ENCODE measurements around the gene MAG. TPM values are rescaled to one million over a fixed set of nuclear protein-coding genes. Genes with fewer than 3 reads are reported as not detected.

MAG gene
- total RNA-seq, 1 experiment from 2014 or later = 13.4 TPM

GRCh38 chr19:35352448-35353304, 60.7 kb downstream of the MAG start:
- Histone ChIP-seq H3K79me2 (ENCODE audit: low read depth) (no peaks in the 10 kb centered on the region), H3K4me2 (no peak overlapping the region), H3K9me2 (ENCODE audit: insufficient read depth) (no peaks in the 10 kb centered on the region), H2AFZ (no peak overlapping the region), H3K9me3 (ENCODE audit: insufficient read depth, low read depth) (no peaks in the 10 kb centered on the region), H3K27me3 (ENCODE audit: insufficient read depth, low read depth) (no peaks in the 10 kb centered on the region), H3K4me3 (no peak overlapping the region), H4K20me1 (ENCODE audit: insufficient read depth) (no peaks in the 10 kb centered on the region), H3K36me3 (ENCODE audit: low read depth) (no peaks in the 10 kb centered on the region), H3K27ac (no peak overlapping the region), H3F3A (ENCODE audit: insufficient read depth, low read depth) (peaks cover 2% of the 10 kb centered on the region; the same call in 1 of the 2 replicates), H3K4me1 (replicated peaks; ENCODE audit: insufficient read depth) (no peaks in the 10 kb centered on the region)
- ChIA-PET CTCF (interaction anchor here (0.6 to 1.0 kb wide), 3 partner anchors 34 to 143 kb away, joined by 3 to 7 read pairs (median 4); no protein-coding TSS in a partner anchor), POLR2A (ENCODE audit: unreplicated experiment) (no interaction called here)
- no peak for TF ChIP-seq EZH2 (IDR thresholded peaks at IDR 0.05; ENCODE audit: low read depth)
- TF ChIP-seq CTCF (conservative IDR thresholded peaks at IDR 0.05) = peak; percentile 93
- intact Hi-C loops (cut with micrococcal nuclease; ENCODE audit: unreplicated experiment) = loop anchor here (1.0 to 10.0 kb wide), 7 partner anchors 46 to 365 kb away; partner anchors contain the start of genes FXYD7 and TMEM147
- no TSS peak for BruUV-seq (replicated peaks)
- peak; percentile 66 to 71 for DNase-seq

GRCh38 chr19:35353635-35354034, 61.7 kb downstream of the MAG start:
- H3K36me3 ChIP-seq (ENCODE audit: low read depth) = no peaks in the 10 kb centered on the region
- ChIA-PET POLR2A (ENCODE audit: unreplicated experiment) (interaction anchor here (0.5 kb wide), 1 partner anchor 341 kb away, joined by 24 read pairs; no protein-coding TSS in a partner anchor), CTCF (interaction anchor here (0.6 to 1.0 kb wide), 3 partner anchors 60 to 142 kb away, joined by 3 to 7 read pairs (median 3); no protein-coding TSS in a partner anchor)
- intact Hi-C loops (cut with micrococcal nuclease; ENCODE audit: unreplicated experiment) = loop anchor here (1.0 to 10.0 kb wide), 4 partner anchors 47 to 209 kb away; partner anchors contain the start of genes FXYD7 and TMEM147
- no peak overlapping the region for H2AFZ ChIP-seq
- no peak for DNase-seq
- BruUV-seq (replicated peaks) = no TSS peak
- no peaks in the 10 kb centered on the region for H4K20me1 ChIP-seq (ENCODE audit: insufficient read depth)
- no peak overlapping the region for H3K4me3 ChIP-seq
- no peaks in the 10 kb centered on the region for H3K4me1 ChIP-seq (replicated peaks; ENCODE audit: insufficient read depth)
- no peak overlapping the region for H3K27ac ChIP-seq
- no peaks in the 10 kb centered on the region for H3K79me2 ChIP-seq (ENCODE audit: low read depth)
- no peaks in the 10 kb centered on the region for H3K9me2 ChIP-seq (ENCODE audit: insufficient read depth)
- no peak overlapping the region for H3K4me2 ChIP-seq
- 0 out of 2 replicates have a peak, but pooled peaks cover 5% of the 10 kb centered on the region for H3K27me3 ChIP-seq (ENCODE audit: insufficient read depth, low read depth)
- no peaks in the 10 kb centered on the region for H3K9me3 ChIP-seq (ENCODE audit: insufficient read depth, low read depth)
- no peak for TF ChIP-seq CTCF (conservative IDR thresholded peaks at IDR 0.05)
- no peak for TF ChIP-seq EZH2 (IDR thresholded peaks at IDR 0.05; ENCODE audit: low read depth)
- no peaks in the 10 kb centered on the region; the same call in 1 of the 2 replicates for H3F3A ChIP-seq (ENCODE audit: insufficient read depth, low read depth)

GRCh38 chr19:35354898-35355297, 62.9 kb downstream of the MAG start:
- no peaks in the 10 kb centered on the region for H3K9me3 ChIP-seq (ENCODE audit: insufficient read depth, low read depth)
- H3K4me3 ChIP-seq = no peak overlapping the region
- H3F3A ChIP-seq (ENCODE audit: insufficient read depth, low read depth) = no peaks in the 10 kb centered on the region; the same call in 1 of the 2 replicates
- CTCF ChIA-PET = interaction anchor here (0.5 kb wide), 1 partner anchor 358 kb away, joined by 3 read pairs; no protein-coding TSS in a partner anchor
- no peak overlapping the region for H2AFZ ChIP-seq
- no peaks in the 10 kb centered on the region for H3K79me2 ChIP-seq (ENCODE audit: low read depth)
- no peak for TF ChIP-seq EZH2 (IDR thresholded peaks at IDR 0.05; ENCODE audit: low read depth)
- intact Hi-C loops (cut with micrococcal nuclease; ENCODE audit: unreplicated experiment) = loop anchor here (10.0 kb wide), 1 partner anchor 210 kb away; the partner anchor contains the start of gene FXYD7
- POLR2A ChIA-PET (ENCODE audit: unreplicated experiment) = no interaction called here
- 0 out of 2 replicates have a peak, but pooled peaks cover 5% of the 10 kb centered on the region for H3K27me3 ChIP-seq (ENCODE audit: insufficient read depth, low read depth)
- no peak overlapping the region for H3K27ac ChIP-seq
- no peaks in the 10 kb centered on the region for H3K36me3 ChIP-seq (ENCODE audit: low read depth)
- H4K20me1 ChIP-seq (ENCODE audit: insufficient read depth) = no peaks in the 10 kb centered on the region
- no peaks in the 10 kb centered on the region for H3K4me1 ChIP-seq (replicated peaks; ENCODE audit: insufficient read depth)
- BruUV-seq (replicated peaks) = no TSS peak
- H3K4me2 ChIP-seq = no peak overlapping the region
- H3K9me2 ChIP-seq (ENCODE audit: insufficient read depth) = no peaks in the 10 kb centered on the region
- DNase-seq = no peak

All from PC-9 (cell line).